Femur (tissue), 1 donor: ENCODE results near the gene RNF2.
"Not testable (repeated sequence)": the region's sequence is repeated elsewhere in the genome, so short reads cannot be mapped to it uniquely, and the experiment has no call there.

ENCODE experiments used
- DNase-seq: peaks from one replicate; pipeline ENCODE4 v3.0.0-alpha.2; 2017

Gene RNF2

DNA sequence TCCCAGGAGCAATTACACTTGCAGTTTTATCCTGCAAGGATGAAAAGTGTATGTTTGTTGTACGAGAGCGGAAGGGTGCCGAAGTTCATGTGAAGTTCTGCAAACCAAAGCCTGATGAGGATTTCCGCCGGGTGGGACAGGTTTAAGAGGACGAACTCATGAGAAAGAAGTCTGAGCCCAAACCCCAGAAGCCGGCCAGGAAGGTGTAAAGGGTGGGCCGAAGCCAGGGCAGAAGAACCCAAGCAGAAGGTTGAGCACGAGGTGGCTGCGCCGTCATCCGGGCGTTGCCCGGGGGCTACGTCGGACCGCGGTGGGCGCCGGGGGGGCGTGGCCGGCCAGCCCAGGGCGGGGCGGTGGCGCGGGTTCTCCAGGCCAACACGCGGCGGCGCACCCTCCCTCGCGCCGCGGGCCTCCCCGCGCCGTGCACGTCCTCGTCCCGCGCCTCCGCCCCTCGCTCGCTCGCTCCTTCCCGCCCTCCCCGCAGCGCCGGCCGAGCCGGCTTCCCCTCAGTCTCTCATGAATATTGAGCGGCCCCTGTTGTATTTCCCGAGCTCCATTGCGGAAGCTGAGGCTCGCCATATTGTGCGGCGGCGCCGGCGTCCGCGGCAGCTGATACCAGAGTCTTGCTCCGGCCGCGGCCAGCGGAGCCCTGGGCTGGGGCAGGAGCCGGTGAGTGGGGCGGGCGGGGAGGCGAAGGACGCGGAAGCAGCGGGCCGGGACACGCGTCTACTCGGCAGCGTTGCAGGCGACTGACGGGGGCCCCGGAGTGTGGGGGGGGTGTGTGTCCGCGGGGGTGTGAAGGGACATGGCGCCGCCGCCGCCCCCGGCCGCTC, at the start of gene RNF2:
Gene RNF2, plus strand, starts transcription at position 578 of the 833 bp plus-strand sequence. CDS start 41,996 bp downstream, outside the sequence.
- peak; percentile 91 for DNase-seq

GRCh38 chr1:184999974-185000373, 45.4 kb upstream of the RNF2 start:
- DNase-seq, result not testable (repeated sequence)

GRCh38 chr1:185001312-185001880, 44.0 kb upstream of the RNF2 start:
- not testable (repeated sequence) for DNase-seq

DNA sequence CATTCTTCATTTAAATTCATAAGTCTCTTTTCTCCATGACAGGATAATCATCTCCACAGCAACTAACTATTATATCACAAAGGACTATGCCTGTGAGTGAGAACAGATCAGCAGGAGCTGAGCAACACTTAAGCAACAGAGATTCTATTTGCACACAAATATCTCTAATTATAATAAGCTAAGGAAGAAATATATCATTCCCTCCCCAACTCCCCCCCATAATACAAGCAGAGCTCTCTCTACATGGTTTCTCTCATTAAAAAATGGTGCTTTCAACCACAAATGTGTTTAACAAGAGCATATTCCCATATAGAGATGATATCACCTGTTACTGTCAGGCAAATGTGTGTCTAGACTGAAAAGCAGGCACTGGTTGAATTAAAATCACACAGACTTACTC, 36.5 kb upstream of the RNF2 start:
- no peak for DNase-seq

DNA sequence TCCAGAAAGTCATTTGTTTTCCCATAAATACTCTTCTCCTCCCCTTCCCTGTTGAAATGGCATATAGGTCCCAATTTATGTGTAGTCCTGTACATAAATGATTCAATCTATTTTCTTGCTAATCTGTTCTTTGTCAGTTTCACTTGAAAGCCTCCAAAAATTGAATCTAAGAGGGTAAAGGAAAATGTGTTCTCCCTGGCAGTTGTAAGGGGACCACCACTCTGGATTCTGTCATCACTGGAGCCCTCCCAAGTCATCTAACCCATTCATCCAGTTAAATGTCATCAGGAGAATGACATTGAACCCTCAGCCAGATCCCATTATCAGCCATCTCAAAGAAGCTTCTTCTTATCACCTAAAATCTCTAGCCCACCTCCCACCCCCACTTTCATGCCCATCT, 35.0 kb upstream of the RNF2 start:
- DNase-seq, result no peak

DNA sequence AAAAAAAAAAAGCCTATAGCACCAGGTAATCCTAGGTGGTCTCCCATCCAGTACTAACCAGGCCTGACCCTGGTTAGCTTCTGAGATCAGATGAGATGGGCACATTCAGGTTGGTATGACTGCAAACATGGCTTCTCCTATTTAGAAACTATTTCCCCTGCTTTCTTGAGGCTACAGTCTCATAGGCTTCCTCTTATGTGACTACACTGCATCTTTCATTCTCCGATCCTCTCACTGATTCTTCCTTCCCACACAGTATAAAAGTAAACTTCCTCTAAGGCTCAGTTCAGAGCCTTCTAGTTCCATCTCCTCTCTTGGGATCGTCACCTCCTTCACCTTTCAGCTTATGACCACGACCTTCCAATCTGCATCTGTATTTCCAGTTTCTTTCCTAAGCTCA, 30.4 kb upstream of the RNF2 start:
- no peak for DNase-seq

GRCh38 chr1:185015631-185016030, 29.7 kb upstream of the RNF2 start:
- no peak for DNase-seq

- DNase-seq, result no peak
Measured at GRCh38 chr1:185016880-185017279, 28.5 kb upstream of the RNF2 start.

DNA sequence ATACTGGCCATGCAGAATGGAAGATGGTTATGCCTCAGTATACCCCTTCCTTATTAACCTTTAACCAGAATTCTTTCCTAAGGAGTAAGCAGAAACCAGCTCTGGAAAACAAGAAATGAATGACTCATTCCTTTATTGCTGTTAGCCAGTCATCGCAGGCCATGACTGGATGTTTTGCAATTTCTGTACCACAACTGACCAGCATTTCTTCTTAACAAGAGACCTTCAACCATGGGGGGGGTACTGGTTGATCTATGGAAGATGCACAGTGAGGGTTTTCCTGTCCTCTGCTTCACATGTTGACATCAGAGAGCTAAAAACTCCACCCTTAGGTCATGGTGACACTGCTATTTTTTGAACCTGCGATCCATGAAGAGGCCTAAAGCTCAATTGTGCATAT, 28.0 kb upstream of the RNF2 start:
- DNase-seq, result no peak

DNA sequence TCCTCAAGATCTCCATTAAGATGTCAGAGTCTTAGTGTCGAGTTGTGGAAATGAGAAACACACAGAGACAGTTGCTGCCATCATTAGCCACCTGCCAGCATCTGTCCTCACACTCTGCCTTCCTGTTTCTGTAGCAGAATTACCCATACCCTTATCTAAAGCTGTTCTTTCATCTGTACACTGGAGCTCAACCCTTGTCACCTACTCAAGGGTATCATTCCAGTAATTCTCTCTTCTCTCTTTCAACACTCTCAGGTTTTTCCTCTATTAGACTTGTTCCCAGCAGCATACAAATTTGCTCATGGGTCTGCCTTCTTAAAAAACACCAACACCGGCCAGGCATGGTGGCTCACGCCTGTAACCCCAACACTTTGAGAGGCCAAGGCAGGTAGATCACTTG, 27.4 kb upstream of the RNF2 start:
- DNase-seq, result no peak

- DNase-seq, result no peak
Measured at GRCh38 chr1:185027252-185027882, 18.0 kb upstream of the RNF2 start.

DNA sequence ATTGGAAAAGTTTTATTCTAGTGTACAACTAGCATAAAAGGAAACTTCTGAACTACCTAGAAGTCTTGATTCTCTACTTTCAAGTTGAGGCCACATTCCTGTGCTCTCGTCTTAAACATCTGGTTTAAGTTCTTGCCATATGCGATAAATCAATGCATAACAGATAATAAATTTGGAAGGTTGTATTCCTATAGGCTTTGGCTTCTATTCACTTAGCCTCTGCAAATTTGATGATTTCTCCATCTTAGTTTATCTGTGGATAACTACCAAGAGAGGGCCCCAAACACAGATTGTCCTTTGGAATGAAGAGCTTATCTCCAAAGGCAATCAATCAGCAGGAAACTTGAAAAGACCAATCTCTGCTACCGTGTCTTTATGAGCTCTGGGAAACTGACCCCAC, 11.7 kb upstream of the RNF2 start:
- DNase-seq, result no peak

DNA sequence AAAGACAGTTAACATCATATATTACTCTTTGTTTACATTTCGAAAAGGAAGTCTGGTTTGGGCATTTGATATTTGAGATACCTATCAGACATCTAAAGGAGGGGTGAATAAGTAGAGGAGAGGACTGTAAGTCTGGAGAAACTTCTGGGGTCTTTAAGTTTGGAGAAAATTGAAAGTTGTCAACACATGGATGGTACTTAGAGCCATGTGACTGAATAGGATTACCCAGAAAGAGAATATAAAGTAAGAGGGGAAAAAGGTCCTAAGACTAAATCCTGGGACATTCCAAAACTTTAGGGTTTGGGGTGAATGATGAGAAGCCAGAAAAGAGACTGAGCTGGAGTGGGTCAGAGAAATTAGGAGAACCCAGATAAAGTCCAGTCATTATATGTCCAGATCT, 10.1 kb upstream of the RNF2 start:
- DNase-seq, result no peak

DNA sequence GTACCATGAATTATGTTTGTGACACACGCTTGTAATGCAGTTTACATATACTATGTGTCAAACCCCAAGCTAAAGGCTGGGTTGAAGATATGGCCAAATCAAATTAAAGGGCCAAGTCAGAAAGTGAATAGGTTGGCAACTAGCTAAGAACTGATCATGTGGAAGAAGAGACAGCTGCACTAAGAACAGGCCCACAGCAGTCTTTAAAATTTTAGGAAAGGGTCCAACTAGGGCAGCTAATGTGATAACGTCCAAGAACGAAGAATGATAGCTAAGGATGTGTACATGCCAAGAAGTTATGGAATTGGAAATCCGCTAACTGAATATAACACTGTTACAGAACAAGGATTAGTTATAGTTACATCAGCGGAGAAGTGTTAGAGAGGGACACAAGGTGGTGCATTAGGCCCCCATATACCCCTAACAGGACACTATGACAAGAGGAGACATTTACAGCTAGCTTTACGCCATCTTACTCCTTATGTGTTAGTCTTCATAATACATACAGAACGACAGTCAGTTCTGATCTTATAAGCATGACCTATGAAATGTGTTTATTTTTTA, 6.5 kb upstream of the RNF2 start:
- no peak for DNase-seq

DNA sequence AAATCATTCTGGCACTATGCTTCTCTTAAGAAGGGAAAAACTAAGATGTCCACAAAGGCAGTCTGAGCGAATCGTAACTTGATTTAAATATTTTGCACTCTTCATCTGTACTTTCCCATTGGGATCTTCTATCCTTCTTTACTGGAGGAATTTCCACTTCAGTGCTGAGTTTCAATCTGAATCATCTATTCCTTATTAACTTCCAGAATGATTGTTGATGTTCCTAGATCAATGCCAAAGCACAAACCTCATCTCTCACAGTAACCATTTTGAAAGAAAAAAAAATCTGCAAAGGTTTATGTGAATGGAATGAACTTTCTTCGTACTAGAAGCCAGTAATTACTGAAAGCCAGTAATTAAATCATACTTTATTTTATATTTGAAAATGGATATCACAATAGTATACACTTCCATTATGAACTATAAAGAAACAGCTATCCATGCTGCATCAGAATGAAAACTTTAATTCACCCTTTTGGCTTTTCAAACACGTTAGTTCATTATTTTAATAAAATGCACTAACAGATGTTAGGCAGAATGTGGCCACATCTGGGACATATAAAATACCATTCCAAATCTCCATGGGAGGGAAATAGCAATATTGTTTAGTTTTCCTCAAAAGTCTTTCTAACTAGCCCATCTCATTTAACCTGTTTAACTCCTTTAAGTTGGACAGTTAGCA, 5.5 kb upstream of the RNF2 start:
- DNase-seq, result no peak

DNA sequence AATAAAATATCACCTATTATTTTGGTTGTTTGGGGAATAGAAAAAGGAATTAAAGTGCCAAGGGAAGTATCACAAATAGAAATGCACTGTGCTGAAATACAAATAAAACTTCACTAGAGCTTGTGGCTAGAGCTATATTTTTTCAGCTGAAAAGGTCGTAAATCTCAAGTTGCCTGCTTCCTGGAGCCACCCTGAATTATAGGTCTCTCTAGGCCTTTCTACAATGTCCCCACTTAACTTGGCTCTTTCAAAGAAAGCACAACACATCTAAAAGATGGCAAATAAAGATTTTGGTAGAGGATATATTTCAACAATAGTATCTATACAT, 5.0 kb upstream of the RNF2 start:
- DNase-seq, result no peak

GRCh38 chr1:185041742-185042141, 3.6 kb upstream of the RNF2 start:
- DNase-seq, result no peak

DNA sequence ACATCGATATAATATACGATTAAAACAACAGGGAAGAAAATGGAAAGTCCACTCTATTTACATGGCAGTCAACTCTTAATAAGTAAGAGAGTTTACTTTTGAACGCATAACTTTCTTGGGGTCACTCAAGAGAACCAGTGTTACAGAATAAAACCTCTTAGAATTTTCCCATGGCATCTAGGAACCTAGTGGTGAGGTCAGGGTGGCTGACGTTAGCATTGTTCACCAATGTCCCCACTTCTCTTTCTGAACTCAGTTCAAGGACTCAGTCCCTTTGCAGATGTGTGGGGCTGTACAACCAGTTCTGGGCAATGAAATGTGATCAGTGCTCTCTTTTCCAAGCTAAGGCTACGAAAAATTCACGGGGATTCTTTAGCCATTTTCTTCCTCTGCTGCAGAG, 2.6 kb upstream of the RNF2 start:
- no peak for DNase-seq

GRCh38 chr1:185044387-185044786, 971 bp upstream of the RNF2 start:
- no peak for DNase-seq

DNA sequence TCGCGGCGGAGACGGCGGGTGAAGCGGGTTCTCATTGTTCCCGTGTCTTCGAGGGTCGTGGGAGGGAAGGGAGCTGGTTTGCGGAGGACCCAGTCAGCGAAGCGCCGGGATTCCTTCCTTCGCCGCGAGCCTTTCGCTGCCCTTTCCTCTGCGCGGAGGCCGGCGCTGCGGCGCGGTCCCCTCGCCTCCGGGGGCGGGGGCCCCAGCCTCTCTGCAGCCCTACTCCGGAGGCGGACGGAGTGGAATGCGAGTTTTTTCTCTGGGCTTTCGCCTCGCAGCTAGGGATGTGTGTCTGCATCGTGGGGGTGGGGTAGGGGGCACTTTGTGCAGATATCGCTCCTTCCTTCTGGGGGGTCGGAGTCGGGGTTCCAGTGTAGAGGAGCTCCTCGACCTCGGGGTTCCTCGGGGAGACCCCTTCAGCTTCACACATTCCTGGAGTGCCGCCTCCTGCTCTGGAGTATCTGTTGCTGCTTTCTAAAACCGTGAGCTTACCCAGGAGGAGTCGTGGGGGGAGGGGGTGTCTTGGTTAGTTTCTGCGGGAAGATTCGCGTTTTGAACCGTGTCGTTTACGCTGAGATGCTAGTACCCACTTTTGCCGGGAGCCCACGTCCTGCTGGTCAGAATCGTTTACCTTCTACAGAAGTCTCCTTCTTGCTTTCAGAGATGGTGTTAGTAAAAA, 595 bp downstream of the RNF2 start:
- peak; percentile 44 for DNase-seq

DNA sequence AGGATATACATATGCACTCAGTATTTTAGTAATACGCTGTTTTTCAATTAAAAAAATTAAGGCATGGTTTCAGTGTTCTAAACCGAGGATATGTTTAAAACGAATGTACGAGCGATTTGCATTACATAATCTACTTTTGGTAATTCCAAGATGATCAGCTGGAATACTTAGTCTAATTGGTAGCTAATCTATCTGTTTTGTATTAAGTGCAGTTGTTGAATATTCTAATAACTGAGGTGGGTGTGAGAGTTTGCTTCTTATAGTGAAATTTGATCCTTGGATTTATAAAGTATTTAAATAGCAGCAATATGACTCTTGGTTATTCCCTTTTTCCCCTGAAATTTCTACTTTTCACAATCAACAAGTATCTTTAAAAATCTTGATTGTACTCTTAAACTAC, 1.3 kb downstream of the RNF2 start:
- DNase-seq, result no peak

DNA sequence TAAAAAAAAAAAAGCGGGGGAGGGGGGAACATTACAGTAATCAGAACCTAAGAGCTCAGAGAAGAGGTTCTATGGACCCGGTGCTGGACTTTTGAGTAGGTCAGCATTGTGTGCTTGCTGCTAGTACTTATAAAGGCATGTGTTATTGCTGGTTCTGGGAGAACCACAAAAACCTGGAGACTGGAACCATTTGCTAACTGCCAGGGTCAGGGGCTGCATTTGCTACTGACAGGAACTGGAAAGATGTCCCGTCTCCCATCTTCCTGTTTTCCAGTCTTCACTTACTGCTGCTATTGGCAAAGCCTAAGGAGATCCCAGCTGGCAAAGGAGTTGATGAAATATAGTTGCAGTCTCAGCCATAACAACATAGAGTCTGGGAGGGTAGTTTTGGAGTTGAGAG, 4.3 kb downstream of the RNF2 start:
- no peak for DNase-seq
